Measurements from ENCODE around the gene MVB12A.

Gene MVB12A

GRCh38 chr19:17405250-17406045, 14.4 kb upstream of the MVB12A start, which contains the start of gene BST2:
Gene BST2, minus strand, starts transcription at chr19:17405630. Its CDS starts 55 bp downstream, at chr19:17405575.
- DNase-seq, result no peak

GRCh38 chr19:17406046-17406886, 13.6 kb upstream of the MVB12A start:
- no peak for DNase-seq

- DNase-seq, result no peak
Measured at GRCh38 chr19:17406887-17407196, 13.0 kb upstream of the MVB12A start.

- DNase-seq, result no peak
Measured at GRCh38 chr19:17409990-17410389, 9.9 kb upstream of the MVB12A start.

GRCh38 chr19:17411801-17412200, 8.0 kb upstream of the MVB12A start:
- DNase-seq, result no peak

GRCh38 chr19:17414097-17414496, 5.8 kb upstream of the MVB12A start:
- DNase-seq, result no peak

- peak; percentile 44 for DNase-seq
Measured at GRCh38 chr19:17415121-17415520, 4.7 kb upstream of the MVB12A start.

- DNase-seq, result no peak
Measured at GRCh38 chr19:17418710-17419109, 1.1 kb upstream of the MVB12A start.

GRCh38 chr19:17419154-17419620, 660 bp upstream of the MVB12A start:
- no peak for DNase-seq

- no peak for DNase-seq
Measured at GRCh38 chr19:17420475-17420924, 653 bp downstream of the MVB12A start.

- no peak for DNase-seq
Measured at GRCh38 chr19:17421942-17422341, 2.1 kb downstream of the MVB12A start.

GRCh38 chr19:17423429-17424208, 3.8 kb downstream of the MVB12A start:
- DNase-seq, result no peak

- no peak for DNase-seq
Measured at GRCh38 chr19:17424743-17425365, 5.0 kb downstream of the MVB12A start.

- DNase-seq, result no peak
Measured at GRCh38 chr19:17429641-17430113, 9.8 kb downstream of the MVB12A start.

GRCh38 chr19:17431417-17431816, 11.6 kb downstream of the MVB12A start:
- DNase-seq, result no peak

GRCh38 chr19:17435218-17435617, 15.4 kb downstream of the MVB12A start:
- no peak for DNase-seq

- no peak for DNase-seq
Measured at GRCh38 chr19:17436094-17436873, 16.4 kb downstream of the MVB12A start.

GRCh38 chr19:17436874-17437267, 17.0 kb downstream of the MVB12A start:
- DNase-seq, result no peak

GRCh38 chr19:17441241-17442021, 21.6 kb downstream of the MVB12A start:
- no peak for DNase-seq

GRCh38 chr19:17445526-17446165, 25.8 kb downstream of the MVB12A start:
- DNase-seq, result no peak
